IMR-90 (cell line): Measurements from ENCODE around the gene RERE. TPM values are rescaled to one million over a fixed set of nuclear protein-coding genes. Genes with fewer than 3 reads are reported as not detected.

Experiments
- ATAC-seq: fragments of 200-7000 bp; cut with Tn5 transposase; 2 replicates; pipeline ENCODE4 v1.9.1; 2020; ENCODE audit warnings: low read depth, mild to moderate bottlenecking, moderate library complexity
- BruUV-seq: library from RNA; stranded (reverse); fragments of 400-500 nt; replicated peaks from 2 replicates; lab custom pipeline; 2021; lab: Mats Ljungman, UMichigan
- CTCF ChIA-PET: fragments of 300-600 bp; formaldehyde crosslinking; extraction: SDS; loops from one replicate; lab custom pipeline; 2021; ENCODE audit warnings: antibody characterized with exemption; lab: Yijun Ruan, JAX
- POLR2A ChIA-PET: fragments of 300-600 bp; sonication (Branson Sonifier 250); formaldehyde crosslinking; loops from one replicate; lab custom pipeline; 2022; ENCODE audit warnings: antibody characterized with exemption; ENCODE audit not compliant: unreplicated experiment; lab: Charles Lee
- DNase-seq: peaks from one replicate; pipeline ENCODE4 v3.0.0; 2013
- H2AFZ ChIP-seq: replicated peaks from 2 replicates; pipeline ENCODE3; 2013; ENCODE audit warnings: low read length, mild to moderate bottlenecking; ENCODE audit not compliant: poor library complexity
- H2AK5ac ChIP-seq: 2 replicates; pipeline ENCODE4 v1.6.1; 2013; ENCODE audit warnings: low read depth, low read length, inconsistent platforms
- H2AK9ac ChIP-seq: replicated peaks from 2 replicates; pipeline ENCODE3; 2013; ENCODE audit warnings: mild to moderate bottlenecking, low read depth, low read length, moderate library complexity; ENCODE audit not compliant: poor library complexity
- H2BK120ac ChIP-seq: 2 replicates; pipeline ENCODE4 v1.6.1; 2013; ENCODE audit warnings: low read depth, low read length, inconsistent platforms
- H2BK15ac ChIP-seq: 3 replicates; pipeline ENCODE4 v1.6.1; 2013; ENCODE audit warnings: low read depth, low read length, inconsistent platforms
- H2BK20ac ChIP-seq: 2 replicates; pipeline ENCODE4 v1.6.1; 2013; ENCODE audit warnings: low read depth, mild to moderate bottlenecking, inconsistent platforms, low read length, moderate library complexity
- H2BK5ac ChIP-seq: 2 replicates; pipeline ENCODE4 v1.6.1; 2013; ENCODE audit warnings: mild to moderate bottlenecking, low read depth, low read length, inconsistent platforms; ENCODE audit not compliant: poor library complexity, severe bottlenecking
- H3K14ac ChIP-seq: replicated peaks from 2 replicates; pipeline ENCODE4 v1.6.1; 2013; ENCODE audit warnings: low read depth, low read length, inconsistent platforms
- H3K18ac ChIP-seq: 2 replicates; pipeline ENCODE4 v1.6.1; 2013; ENCODE audit warnings: low read depth, low read length, control low read depth
- H3K23ac ChIP-seq: 2 replicates; pipeline ENCODE4 v1.6.1; 2013; ENCODE audit warnings: low read depth, low read length, inconsistent platforms
- H3K27ac ChIP-seq: 2 replicates; pipeline ENCODE4 v1.5.1; 2013; ENCODE audit warnings: mild to moderate bottlenecking, control low read depth, low read length; ENCODE audit not compliant: insufficient read depth
- H3K27me3 ChIP-seq: 2 replicates; pipeline ENCODE4 v1.6.1; 2013; ENCODE audit warnings: low read length; ENCODE audit not compliant: control insufficient read depth, insufficient read depth
- H3K36me3 ChIP-seq: 2 replicates; pipeline ENCODE4 v1.6.1; 2013; ENCODE audit warnings: low read length, mixed read lengths; ENCODE audit not compliant: control insufficient read depth, insufficient read depth
- H3K4ac ChIP-seq: 2 replicates; pipeline ENCODE4 v1.6.1; 2013; ENCODE audit warnings: low read depth, low read length, inconsistent platforms
- H3K4me1 ChIP-seq: 2 replicates; pipeline ENCODE4 v1.6.1; 2013; ENCODE audit warnings: low read length, mixed read lengths; ENCODE audit not compliant: control insufficient read depth, insufficient read depth
- H3K4me2 ChIP-seq: 2 replicates; pipeline ENCODE4 v1.6.1; 2013; ENCODE audit warnings: low read depth, mild to moderate bottlenecking, control low read depth, low read length, moderate library complexity
- H3K4me3 ChIP-seq: 2 replicates; pipeline ENCODE4 v1.5.1; 2013; ENCODE audit warnings: low read depth, mild to moderate bottlenecking, control low read depth, low read length, moderate library complexity; ENCODE audit not compliant: insufficient read depth
- H3K56ac ChIP-seq: 2 replicates; pipeline ENCODE4 v1.6.1; 2013; ENCODE audit warnings: low read length, inconsistent platforms; ENCODE audit not compliant: insufficient read depth; ENCODE audit errors: extremely low read depth
- H3K79me1 ChIP-seq, 2 experiments: 2 replicates each; pipeline ENCODE4 v1.6.1; 2013; ENCODE audit warnings: low read length in 2 of 2, inconsistent platforms in 1 of 2, low read depth in 1 of 2
- H3K9ac ChIP-seq: 2 replicates; pipeline ENCODE4 v1.6.1; 2013; ENCODE audit warnings: low read depth, low read length, control low read depth
- H3K9me1 ChIP-seq: 2 replicates; pipeline ENCODE4 v1.6.1; 2013; ENCODE audit warnings: low read length, inconsistent platforms; ENCODE audit not compliant: insufficient read depth
- H3K9me3 ChIP-seq: 2 replicates; pipeline ENCODE4 v1.6.1; 2013; ENCODE audit warnings: low read length; ENCODE audit not compliant: control insufficient read depth, insufficient read depth
- H4K20me1 ChIP-seq: 2 replicates; pipeline ENCODE4 v1.6.1; 2013; ENCODE audit warnings: low read length, inconsistent platforms; ENCODE audit not compliant: insufficient read depth
- H4K5ac ChIP-seq: 2 replicates; pipeline ENCODE4 v1.6.1; 2013; ENCODE audit warnings: mild to moderate bottlenecking, low read depth, low read length, control low read depth
- H4K8ac ChIP-seq, 2 experiments: 2 replicates each; pipeline ENCODE4 v1.6.1; 2013; ENCODE audit warnings: low read depth in 2 of 2, low read length in 2 of 2, control low read depth in 1 of 2, inconsistent platforms in 1 of 2
- H4K91ac ChIP-seq: 2 replicates; pipeline ENCODE4 v1.6.1; 2013; ENCODE audit warnings: low read depth, low read length, inconsistent platforms; ENCODE audit not compliant: insufficient read depth
- BHLHE40 ChIP-seq: fragments of 150-350 bp; IDR thresholded peaks from 2 replicates; pipeline ENCODE4 v1.6.1; 2016; ENCODE audit warnings: mild to moderate bottlenecking, low read depth, low read length
- CHD1 ChIP-seq: IDR thresholded peaks from 2 replicates; pipeline ENCODE4 v1.6.1; 2012; ENCODE audit warnings: low read depth, low read length, improper control_type of control experiment
- FOS ChIP-seq: fragments of 150-350 bp; IDR thresholded peaks from 2 replicates; pipeline ENCODE4 v1.6.1; 2016; ENCODE audit warnings: low read depth, low read length
- MAFK ChIP-seq: IDR thresholded peaks from 2 replicates; pipeline ENCODE4 v1.6.1; 2012; ENCODE audit warnings: low read depth, low read length, improper control_type of control experiment
- MAZ ChIP-seq: IDR thresholded peaks from 2 replicates; pipeline ENCODE4 v1.6.1; 2012; ENCODE audit warnings: low read depth, mild to moderate bottlenecking, low read length, improper control_type of control experiment, moderate library complexity, borderline replicate concordance
- MXI1 ChIP-seq: IDR thresholded peaks from 2 replicates; pipeline ENCODE4 v1.6.1; 2012; ENCODE audit warnings: low read depth, mild to moderate bottlenecking, low read length, moderate library complexity, borderline replicate concordance
- NFE2L2 ChIP-seq: fragments of 150-350 bp; IDR thresholded peaks from 2 replicates; pipeline ENCODE4 v1.6.1; 2016; ENCODE audit warnings: low read depth, mild to moderate bottlenecking, low read length
- POLR2A ChIP-seq: IDR thresholded peaks from 2 replicates; pipeline ENCODE4 v1.6.1; 2012; ENCODE audit warnings: mild to moderate bottlenecking, low read depth, low read length
- RAD21 ChIP-seq: IDR thresholded peaks from 2 replicates; pipeline ENCODE4 v1.6.1; 2012; ENCODE audit warnings: low read length, improper control_type of control experiment
- RCOR1 ChIP-seq: IDR thresholded peaks from 2 replicates; pipeline ENCODE4 v1.6.1; 2012; ENCODE audit warnings: mild to moderate bottlenecking, low read length, improper control_type of control experiment; ENCODE audit not compliant: insufficient replicate concordance
- RFX5 ChIP-seq: IDR thresholded peaks from 2 replicates; pipeline ENCODE4 v1.8.0; 2012; ENCODE audit warnings: low read depth, mild to moderate bottlenecking, low read length, moderate library complexity
- SMC3 ChIP-seq: fragments of 150-350 bp; IDR thresholded peaks from 2 replicates; pipeline ENCODE4 v1.6.1; 2016; ENCODE audit warnings: low read depth, mild to moderate bottlenecking, antibody characterized with exemption, low read length, moderate library complexity
- WGBS, 2 experiments: methylation state at CpG; one replicate each; pipeline versions ENCODE4 v1.1.5 to v1.1.7; 2013; ENCODE audit warnings: missing lambda C conversion rate in 2 of 2; ENCODE audit not compliant: insufficient read length in 1 of 2; ENCODE audit errors: extremely low coverage in 2 of 2; 5-methylcytosine and 5-hydroxymethylcytosine counted together
- dilution Hi-C: fragments of 300-500 bp; cut with HindIII; formaldehyde crosslinking; loops from one replicate; pipeline ENCODE4 v1.14.3; 2018; ENCODE audit warnings: low sequenced_read_pairs; ENCODE audit not compliant: unreplicated experiment
- in situ Hi-C: fragments of 300-500 bp; cut with MboI; formaldehyde crosslinking; loops from 3 replicates; pipeline ENCODE4 v1.14.3; 2019; ENCODE audit warnings: low sequenced_read_pairs, inconsistent platforms, mixed read lengths
- intact Hi-C: fragments of 100-400 bp; cut with micrococcal nuclease; formaldehyde crosslinking; loops from 2 replicates; pipeline ENCODE4 v1.10.0; 2022
- polyA plus RNA-seq, 3 experiments: library from polyadenylated mRNA; depleted of rRNA; stranded (reverse); fragments of >200 nt; gene quantifications; 2 replicates each; pipeline ENCODE4 v1.2.3, GENCODE V29; 2012; ENCODE audit warnings: low replicate concordance in 1 of 3
- total RNA-seq: library from RNA; depleted of rRNA; stranded (reverse); fragments of >200 nt; gene quantifications from 2 replicates; pipeline ENCODE4 v1.2.3, GENCODE V29; 2012
- TF ChIP-seq, protein P1 (sequence below): conservative IDR thresholded peaks from 2 replicates; pipeline ENCODE4 v1.5.1; 2012; ENCODE audit warnings: mild to moderate bottlenecking, low read depth, low read length, improper control_type of control experiment
- TF ChIP-seq, protein P2 (sequence below): fragments of 150-350 bp; IDR thresholded peaks from 2 replicates; pipeline ENCODE4 v1.6.1; 2017; ENCODE audit warnings: mild to moderate bottlenecking, antibody characterized with exemption, low read length, low read depth
- TF ChIP-seq, protein P3 (sequence below): fragments of 150-350 bp; IDR thresholded peaks from 2 replicates; pipeline ENCODE4 v1.6.1; 2016; ENCODE audit warnings: low read depth, mild to moderate bottlenecking, low read length, moderate library complexity, borderline replicate concordance

Gene RERE
- total and polyA plus RNA-seq, 2 of the 4 experiments (the other 2 are of a cell fraction), result 11.5 to 25.1 TPM

DNA sequence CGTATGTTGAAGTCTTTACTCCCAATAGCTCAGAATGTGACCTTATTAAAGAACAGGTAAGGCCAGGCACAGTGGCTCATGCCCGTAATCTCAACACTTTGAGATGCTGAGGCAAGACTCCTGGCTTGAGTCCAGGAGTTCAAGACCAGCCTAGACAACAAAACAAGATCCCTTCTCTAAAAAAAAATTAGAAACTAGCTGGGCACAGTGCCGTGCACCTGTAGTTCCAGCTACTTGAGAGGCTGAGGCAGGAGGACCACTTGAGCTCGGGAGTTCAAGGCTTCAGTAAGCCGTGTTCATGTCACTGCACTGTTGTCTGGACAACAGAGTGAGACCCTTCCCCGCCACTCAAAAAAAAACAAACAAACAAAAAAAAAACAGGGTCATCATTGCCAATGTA lies 171.3 kb downstream of the RERE start:
- Histone ChIP-seq H3K14ac (no peak overlapping the region), H3K9me3 (no peaks in the 10 kb centered on the region), H2AFZ (no peak overlapping the region), H3K27ac (no peak overlapping the region), H2BK5ac (no peak overlapping the region), H4K91ac (no peak overlapping the region), H3K23ac (no peak overlapping the region), H2BK15ac (no peak overlapping the region), H2AK9ac (no peak overlapping the region), H3K18ac (no peak overlapping the region), H4K8ac (no peak overlapping the region), H3K4me2 (no peak overlapping the region), H3K27me3 (no peaks in the 10 kb centered on the region), H3K4ac (no peak overlapping the region), H2BK20ac (no peak overlapping the region), H3K9ac (no peak overlapping the region), H2BK120ac (no peak overlapping the region), H3K36me3 (peaks cover 6% of the 10 kb centered on the region), H3K4me1 (peaks cover 15% of the 10 kb centered on the region), H2AK5ac (no peak overlapping the region), H3K79me1 (peaks cover 45 to 73% of the 10 kb centered on the region in 2 experiments), H3K4me3 (no peak overlapping the region), H4K5ac (no peak overlapping the region), H3K9me1 (peaks cover 22% of the 10 kb centered on the region), H4K20me1 (peaks cover 57% of the 10 kb centered on the region), H3K56ac (no peak overlapping the region)
- ATAC-seq (no peak), DNase-seq (no peak)
- POLR2A ChIA-PET, result no interaction called here
- BruUV-seq, result no TSS peak
- in situ Hi-C loops (no loop called here), dilution Hi-C loops (no loop called here), intact Hi-C loops (no loop called here)
- TF ChIP-seq RCOR1, result no peak
- TF ChIP-seq, protein P1, sequence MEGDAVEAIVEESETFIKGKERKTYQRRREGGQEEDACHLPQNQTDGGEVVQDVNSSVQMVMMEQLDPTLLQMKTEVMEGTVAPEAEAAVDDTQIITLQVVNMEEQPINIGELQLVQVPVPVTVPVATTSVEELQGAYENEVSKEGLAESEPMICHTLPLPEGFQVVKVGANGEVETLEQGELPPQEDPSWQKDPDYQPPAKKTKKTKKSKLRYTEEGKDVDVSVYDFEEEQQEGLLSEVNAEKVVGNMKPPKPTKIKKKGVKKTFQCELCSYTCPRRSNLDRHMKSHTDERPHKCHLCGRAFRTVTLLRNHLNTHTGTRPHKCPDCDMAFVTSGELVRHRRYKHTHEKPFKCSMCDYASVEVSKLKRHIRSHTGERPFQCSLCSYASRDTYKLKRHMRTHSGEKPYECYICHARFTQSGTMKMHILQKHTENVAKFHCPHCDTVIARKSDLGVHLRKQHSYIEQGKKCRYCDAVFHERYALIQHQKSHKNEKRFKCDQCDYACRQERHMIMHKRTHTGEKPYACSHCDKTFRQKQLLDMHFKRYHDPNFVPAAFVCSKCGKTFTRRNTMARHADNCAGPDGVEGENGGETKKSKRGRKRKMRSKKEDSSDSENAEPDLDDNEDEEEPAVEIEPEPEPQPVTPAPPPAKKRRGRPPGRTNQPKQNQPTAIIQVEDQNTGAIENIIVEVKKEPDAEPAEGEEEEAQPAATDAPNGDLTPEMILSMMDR, result no peak
- TF ChIP-seq POLR2A, result no peak
- TF ChIP-seq RAD21, result no peak
- TF ChIP-seq FOS, result no peak
- TF ChIP-seq SMC3, result no peak
- no peak for TF ChIP-seq NFE2L2
- TF ChIP-seq BHLHE40, result no peak
- TF ChIP-seq MAFK, result no peak
- TF ChIP-seq MAZ, result no peak
- TF ChIP-seq, protein P2, sequence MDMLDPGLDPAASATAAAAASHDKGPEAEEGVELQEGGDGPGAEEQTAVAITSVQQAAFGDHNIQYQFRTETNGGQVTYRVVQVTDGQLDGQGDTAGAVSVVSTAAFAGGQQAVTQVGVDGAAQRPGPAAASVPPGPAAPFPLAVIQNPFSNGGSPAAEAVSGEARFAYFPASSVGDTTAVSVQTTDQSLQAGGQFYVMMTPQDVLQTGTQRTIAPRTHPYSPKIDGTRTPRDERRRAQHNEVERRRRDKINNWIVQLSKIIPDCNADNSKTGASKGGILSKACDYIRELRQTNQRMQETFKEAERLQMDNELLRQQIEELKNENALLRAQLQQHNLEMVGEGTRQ, result no peak
- TF ChIP-seq MXI1, result no peak
- TF ChIP-seq, protein P3, sequence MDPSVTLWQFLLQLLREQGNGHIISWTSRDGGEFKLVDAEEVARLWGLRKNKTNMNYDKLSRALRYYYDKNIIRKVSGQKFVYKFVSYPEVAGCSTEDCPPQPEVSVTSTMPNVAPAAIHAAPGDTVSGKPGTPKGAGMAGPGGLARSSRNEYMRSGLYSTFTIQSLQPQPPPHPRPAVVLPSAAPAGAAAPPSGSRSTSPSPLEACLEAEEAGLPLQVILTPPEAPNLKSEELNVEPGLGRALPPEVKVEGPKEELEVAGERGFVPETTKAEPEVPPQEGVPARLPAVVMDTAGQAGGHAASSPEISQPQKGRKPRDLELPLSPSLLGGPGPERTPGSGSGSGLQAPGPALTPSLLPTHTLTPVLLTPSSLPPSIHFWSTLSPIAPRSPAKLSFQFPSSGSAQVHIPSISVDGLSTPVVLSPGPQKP, result no peak
- no peak for TF ChIP-seq RFX5
- no peak for TF ChIP-seq CHD1
- CTCF ChIA-PET, result interaction anchor here (0.5 kb wide), 1 partner anchor 11 kb away, joined by 6 read pairs; no protein-coding TSS in a partner anchor
- no CpG with 5 or more reads among the region's 6 CpGs for WGBS, 2 experiments
